Measurements from ENCODE around the gene SLC24A3.

SLC24A3 gene

DNA sequence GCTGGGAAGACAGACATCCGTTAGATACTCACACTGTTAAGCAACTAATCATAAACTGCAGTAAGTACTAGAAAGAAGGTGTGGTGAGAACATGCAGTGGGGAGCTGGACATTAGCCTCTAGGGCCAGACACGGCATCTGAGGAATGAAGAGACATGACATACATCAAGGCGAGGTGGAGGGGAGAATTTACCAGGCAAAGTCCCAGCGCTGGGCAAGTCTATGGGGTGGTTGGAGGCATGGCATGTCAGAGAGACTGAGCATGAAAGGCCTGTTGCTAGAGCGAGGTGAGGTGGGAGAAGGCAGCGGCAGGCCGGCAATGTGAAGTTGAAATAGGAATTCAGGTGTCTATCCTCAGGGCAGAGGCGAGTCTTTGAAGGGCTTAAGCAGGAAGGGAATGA lies 31.8 kb downstream of the SLC24A3 start:
- DNase-seq, result no peak

DNA sequence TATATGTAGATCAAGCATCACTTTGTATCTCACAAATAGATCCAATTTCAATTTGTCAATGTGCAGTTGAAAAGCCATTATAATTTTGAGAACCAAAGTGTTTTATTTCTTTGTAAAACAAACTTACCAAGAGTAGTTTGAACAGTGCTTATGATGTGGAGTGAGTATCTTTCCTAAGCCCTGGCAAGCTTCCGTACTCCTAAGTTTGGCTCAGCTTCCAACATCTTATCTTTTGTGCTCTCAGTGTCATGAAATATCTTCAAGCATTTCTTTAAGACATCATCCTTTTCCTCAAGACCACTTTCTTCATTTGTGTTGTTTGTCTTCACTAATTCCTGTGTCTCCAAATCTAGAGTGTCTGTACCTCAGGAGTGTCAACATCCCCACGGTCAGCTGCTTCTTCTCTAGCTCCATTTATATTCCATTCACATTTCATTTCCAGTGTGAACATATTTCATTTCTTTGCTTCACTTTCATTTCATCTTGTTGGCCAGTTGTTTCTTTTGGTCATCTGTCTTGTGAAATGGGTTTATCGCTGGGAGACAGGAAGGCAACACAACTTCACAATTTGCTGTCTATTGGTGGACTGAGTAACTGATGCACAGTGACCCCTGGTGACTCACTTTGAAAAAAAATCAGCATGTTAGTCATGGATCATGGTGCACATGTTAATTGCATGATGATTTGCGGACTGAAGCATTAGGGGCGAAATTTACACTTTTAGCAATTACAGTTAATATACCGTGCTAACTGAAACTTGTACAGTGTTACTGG lies 36.9 kb downstream of the SLC24A3 start:
- no peak for DNase-seq

DNA sequence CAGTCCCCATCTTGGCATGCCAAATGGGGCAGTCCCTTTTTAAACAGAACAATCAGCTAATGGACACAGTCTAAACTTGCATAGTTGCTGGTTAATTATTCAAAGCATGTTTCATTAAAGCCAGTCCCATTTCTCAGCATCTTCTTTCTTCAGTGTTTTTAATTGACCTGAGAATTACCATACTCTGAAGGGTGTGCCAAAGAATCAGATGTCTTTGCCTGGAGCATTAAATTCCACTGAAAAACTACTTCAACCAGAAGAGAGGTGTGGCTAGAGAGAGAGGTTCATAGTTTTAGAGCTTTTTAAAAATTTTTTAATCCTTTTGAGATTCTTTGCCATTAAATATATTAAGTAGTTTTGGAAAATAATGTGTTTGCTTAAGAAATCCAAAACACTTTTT lies 37.9 kb downstream of the SLC24A3 start:
- no peak for DNase-seq

DNA sequence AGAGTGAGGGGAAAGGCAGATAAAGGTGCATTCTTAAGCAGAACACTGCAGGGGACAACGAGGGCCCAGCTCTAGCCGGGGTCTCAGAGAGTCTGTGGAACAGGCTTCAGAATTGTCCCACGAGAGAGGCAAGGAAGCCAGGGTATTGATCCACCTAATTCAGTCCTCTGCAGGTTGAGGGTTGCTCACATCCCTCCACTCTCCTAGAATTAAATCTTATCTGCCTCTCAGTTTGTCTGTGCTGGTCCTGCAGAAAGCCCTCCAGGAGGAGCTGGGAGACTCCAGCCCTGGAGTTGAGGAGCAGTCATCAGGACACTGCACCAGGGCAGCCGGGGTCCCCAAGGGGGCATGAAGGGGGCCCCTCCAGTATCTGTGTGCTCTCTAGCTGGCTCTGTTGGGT lies 39.1 kb downstream of the SLC24A3 start:
- DNase-seq, result no peak

DNA sequence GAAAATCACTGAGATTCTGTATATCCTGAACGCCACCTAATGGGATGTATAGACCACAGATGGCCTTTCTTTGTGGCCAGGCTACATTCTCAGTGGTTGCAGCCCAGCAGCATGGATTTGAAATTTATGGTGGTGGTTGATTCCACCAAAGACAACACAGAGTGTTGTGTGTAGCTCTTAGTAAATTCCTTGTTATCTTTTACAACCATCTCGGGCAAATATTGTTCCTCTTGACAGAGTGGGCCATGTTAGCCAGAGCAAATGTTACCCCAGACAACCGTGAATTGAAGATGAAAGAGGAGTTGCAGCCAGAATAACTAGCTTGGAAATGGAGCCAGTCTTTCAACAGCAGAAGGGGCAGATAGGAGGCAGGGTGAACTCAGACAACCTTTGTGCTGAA lies 39.5 kb downstream of the SLC24A3 start:
- no peak for DNase-seq

DNA sequence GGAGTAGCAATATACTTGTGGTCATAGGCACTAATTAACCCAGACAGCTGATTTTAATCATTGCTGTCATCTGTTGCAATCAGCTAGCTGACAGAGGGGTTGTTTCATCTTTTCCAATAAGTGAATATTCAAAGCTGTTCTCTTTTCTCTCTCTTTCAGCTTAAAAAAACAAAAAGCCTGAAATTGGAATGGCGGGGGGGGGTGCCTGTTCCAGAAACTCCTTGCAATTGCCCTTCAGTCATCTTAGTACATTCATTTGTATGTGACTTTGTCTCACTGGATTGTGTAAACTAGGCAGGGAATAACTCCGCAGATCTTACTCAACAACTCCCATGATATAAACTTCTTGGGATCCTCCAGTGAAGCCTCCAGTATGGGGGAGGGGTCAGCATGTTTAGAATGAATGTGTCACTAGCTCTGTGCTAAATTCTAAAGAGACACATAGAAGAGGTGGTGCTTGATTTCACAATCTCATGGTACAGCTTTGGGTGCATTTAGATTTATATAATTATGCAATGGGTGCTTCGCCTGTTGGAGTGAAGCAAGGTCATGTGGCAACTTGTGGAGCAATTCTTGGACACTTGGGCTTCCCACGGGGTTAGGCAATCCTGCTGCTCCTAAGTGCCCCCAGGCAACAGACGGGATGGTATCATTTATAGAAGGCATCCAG lies 40.1 kb downstream of the SLC24A3 start:
- no peak for DNase-seq

DNA sequence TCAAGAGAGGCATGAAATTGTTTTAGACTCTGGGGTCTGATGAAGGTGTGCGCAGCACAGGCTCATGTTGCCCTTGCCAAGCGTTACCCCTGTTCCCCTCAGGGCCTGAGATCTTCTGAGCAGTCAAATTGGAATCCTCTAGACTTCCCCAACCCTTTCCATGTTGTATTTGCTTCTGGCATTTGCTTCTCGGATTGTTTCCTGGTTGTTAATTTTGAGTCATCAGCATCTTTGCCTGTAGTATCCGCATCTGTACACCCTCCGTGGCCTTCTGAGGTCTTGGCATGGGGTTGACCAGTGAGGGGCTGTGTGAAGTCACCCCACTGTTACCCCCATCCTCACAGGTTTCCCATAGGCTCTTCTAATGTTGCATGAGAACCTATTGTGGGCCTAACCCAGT lies 40.9 kb downstream of the SLC24A3 start:
- no peak for DNase-seq

DNA sequence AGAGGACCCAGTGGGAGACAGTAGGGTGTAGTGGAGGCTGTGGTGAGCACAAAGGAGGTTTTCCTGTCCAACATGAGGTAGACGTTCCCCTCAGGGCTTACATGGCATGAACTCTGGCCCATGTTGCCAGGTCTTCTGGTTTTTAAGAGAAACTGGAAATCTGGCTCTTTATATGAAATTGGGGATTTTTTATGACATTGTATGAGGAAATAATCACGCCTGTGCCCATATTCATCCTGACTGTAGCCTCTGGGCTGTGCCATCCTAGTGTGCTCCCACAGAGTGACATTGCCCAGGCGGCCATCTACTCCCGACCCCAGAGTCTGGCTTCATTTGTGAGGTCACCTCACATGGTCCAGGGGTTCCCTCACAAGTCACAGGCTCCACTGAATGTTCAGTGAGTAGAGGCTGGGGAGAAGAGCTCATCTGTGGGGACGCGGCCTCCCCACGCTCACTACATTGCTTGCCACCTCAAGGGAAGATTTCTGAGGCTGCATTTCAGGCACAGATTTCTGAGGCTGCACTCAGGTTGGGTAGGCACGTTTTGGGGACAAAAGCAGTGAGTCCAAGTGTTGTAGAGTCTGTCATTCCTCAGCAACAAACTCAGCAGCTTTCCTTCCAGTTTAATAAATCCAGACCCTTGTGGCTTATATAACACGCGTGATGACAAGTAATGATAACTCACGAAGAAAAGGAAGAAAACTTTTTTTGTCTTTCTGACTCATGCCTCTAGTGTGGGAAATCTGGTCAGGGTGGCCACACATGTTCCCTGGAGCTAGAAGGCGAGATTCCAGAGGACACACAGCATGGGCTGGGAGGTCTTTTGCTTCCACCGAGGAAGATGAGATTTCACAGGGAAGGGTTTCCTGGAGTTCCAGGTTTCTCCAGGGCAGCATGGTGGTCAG lies 41.7 kb downstream of the SLC24A3 start:
- DNase-seq, result no peak

DNA sequence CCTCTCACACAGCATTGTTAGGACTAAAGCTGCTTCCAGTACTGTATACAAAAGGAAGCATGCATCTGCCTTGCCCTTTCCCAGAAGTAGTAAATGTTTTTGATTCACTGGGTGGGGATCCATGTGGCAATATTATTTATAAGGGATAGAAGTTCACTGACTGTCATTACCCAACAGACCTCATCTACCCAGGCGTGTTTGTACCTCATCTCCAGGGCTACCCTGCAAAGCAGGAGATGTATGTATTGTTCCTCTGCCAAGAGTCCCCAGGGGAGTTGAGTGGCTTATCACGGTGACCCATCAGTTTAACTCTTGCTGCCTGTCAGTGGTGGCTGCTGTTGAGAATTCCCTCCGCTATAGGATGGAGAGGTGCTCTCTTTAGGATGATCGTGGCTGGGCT lies 42.5 kb downstream of the SLC24A3 start:
- no peak for DNase-seq

DNA sequence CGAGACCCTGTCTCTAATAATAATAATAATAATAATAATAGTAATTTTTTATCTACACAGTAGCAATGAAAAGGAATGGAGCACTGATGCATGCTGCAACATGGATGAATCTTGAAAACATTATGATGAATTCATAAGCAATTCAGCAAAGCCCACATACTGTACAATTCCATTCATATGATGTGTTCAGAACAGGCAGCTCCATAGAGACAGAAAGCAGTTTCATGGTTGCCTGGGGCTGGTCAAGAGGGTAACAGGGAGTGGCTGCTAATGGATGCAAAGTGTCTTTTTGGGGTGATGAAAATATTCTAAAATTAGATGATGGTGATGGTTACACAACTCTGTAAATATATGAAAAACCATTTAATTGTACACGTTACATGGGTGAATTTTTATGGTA lies 43.6 kb downstream of the SLC24A3 start:
- DNase-seq, result no peak

DNA sequence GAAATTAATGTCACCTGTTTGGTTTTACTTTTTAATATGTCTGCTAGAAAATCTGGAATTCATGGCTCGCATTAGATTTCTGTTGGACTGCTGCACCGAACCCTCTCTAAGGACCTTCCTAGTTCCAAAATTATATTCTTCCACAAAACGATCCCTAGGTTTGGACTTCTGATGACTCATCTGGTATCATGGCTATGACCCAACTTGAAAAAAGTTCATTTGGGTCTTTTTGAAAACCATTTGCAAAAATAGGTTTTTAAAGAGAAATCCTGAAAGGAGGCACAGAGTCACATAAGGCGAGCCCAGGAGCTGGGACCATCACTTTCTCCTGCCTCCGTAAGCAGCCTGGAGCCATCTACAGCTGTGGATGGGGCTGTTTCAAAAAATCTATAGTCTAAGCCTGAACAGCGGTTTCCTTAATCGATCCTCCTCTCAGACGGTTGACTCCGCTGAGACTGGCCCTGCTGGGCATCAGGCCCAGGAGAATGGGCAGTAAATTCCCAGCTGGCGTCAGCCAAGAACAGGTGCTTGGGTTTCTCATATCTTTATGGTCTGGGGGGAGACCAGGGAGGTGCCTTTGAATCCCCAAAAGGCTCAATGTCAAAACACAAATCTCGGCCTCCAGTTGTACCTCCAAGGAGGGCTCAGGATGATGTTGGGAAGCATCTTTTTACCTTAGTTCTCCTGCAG lies 44.6 kb downstream of the SLC24A3 start:
- no peak for DNase-seq

DNA sequence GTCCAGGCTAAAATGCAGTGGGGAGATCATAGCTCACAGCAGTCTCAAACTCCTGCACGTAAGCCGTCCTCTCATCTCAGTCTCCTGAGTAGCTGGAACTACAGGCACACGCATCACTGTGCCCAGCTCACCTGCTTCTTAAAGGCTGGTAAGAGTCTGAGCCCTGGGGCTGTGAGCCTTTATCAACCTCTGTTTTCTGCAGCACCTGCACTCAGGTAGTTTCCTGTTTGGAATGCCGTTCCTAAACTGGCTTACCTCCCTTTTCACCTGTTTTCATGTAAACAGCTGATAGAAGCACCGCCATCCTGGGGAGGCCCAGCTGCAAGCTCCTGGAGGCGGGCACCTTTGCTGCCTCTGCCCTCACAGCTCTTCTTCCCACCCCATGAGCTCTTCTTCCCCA lies 45.4 kb downstream of the SLC24A3 start:
- no peak for DNase-seq

DNA sequence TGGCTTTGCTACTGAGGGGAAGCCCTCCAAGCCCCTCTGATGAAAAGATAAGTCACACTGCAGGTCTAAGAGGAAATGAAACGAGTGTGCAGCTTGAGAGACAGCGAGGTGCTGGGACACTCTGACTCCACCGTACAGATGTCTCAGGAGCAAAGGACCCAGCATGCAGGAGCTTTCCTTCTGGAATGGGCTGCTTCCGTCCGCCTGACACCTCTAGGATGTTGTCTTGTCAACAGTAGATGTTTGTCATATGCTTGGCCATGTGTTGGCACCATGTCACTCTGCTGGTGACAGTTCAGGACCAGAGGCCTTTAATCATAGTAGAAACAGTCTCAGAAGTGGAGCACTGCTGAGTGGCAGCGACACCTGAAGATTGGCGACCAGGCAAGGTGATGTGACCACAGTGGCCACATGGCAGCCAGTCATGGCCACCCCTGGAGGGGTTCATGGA lies 46.7 kb downstream of the SLC24A3 start:
- DNase-seq, result no peak

DNA sequence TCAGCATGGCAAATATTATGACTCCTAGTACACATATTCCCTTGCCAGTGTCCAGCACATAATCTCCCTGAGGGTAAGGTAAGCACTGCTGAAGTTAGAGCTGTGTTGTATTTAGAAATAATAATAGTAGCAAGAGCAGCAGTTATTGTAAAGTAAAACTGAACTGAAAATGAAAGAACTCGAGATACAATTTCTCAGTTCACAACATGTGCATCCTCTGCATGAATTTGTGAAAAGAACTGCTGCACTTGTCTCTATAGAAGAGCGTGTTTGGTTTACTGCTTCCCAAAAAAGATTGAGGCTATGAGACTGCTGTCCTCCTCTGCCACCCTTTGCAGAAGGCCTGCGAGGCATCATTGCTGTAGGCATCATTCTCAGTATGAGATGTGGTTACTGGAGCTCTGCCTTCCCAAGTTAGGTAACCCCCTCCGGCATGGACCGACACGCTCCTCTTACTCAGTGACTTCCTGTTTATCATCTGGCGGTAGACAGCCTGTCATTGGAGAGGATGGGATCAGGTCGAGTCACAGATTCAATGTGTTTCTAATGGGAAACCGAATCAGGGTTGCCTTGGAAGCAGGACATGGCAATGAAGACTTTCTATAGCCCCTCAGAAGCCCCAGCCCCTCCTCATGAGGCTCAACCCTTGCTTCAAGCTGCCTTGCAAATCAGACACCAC lies 48.1 kb downstream of the SLC24A3 start:
- DNase-seq, result no peak

DNA sequence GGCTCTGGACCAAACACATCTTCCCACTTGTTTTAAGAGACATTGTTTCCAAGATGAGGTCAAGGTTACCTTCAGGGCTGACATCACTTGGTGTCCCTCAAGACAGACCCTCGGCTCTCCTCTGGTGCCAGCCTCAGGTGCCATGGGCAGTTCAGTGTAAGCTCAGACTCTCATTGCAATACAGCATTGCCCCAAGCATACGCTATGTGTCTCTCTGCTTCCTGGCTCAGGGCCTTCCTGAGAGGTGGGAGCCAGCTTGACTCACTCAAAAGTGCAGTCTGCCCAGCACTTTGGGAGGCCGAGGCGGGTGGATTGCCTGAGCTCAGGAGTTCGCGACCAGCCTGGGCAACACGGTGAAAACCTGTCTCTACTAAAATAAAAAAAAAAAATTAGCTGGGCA lies 51.7 kb downstream of the SLC24A3 start:
- DNase-seq, result no peak

DNA sequence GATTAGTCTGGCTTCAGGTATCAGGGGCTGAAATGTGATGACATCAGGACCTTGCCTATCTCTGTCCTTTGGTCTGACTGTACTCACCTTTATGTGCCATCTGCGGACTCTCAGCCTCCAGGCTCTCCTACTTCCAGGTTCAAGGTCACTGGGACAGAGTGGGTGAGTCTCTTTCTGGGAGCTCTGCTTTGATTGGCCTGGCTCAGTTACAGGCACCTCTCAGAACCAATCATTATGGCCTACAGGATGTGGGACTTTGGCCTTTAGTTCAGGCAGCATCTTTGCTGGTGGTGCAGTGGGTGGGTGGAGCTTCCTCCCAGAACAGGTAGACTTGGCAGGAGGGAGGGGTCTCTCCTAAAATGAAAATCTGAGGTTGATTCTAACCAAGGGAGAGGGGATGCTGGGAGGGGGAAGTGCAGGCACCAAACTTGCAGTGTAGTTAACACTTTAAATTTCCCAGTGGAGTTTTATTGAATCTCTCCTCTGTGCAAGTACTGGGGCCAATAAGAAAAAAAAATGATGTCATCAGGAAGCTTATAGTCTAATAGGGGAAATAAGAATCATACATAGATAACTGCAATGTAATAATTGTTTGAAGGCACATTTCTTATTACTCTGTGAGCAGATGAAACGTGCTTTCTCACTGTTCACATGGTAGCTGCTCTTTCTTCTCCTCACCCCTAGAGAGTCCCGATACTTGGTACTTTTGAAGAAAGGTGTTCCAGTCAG lies 53.4 kb downstream of the SLC24A3 start:
- no peak for DNase-seq

DNA sequence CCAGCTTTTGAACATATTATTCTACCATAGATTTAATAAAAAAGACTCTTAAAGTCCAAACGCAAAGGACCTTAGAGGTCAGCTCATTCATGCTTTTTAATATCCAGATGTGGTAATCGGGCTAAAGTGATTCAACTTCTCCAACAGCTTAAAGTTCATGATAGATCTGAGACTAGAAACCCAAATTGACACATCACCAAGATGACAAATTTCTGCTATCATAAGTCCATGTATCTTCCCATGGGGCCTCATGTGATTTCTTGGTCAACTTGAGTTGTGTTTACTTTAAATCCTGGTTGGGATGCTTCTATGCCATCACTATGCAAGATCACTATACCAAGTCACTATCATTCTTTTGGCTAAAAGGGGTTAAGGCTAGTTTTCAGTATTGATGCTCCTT lies 56.0 kb downstream of the SLC24A3 start:
- no peak for DNase-seq

DNA sequence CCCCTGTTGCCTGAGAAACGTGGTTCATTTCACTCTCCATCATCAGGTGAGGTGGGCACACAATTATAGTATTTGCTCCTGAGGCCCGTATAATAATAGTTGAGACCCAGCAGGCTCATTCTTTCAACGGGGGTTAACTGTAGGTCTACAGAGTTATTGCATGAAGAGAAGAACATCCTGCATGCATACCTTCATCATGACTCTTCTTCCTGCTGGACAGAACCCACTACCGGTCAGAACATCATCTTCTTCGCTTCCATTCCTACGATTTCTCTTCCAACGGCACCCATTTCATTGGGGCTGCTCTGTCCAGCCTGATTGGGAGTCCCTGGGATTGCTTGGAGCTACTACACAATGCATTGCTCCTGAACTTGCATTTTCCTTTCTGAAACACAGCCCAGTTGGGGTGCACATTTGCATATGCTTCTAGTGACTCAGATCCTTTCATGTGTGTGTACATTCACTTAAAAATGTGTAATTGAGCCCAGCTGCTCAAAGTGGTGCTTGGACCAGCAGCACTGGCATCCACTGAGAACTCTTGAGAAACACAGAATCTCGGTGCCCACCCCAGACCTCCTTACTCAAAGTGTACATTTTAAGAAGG lies 57.4 kb downstream of the SLC24A3 start:
- DNase-seq, result no peak

DNA sequence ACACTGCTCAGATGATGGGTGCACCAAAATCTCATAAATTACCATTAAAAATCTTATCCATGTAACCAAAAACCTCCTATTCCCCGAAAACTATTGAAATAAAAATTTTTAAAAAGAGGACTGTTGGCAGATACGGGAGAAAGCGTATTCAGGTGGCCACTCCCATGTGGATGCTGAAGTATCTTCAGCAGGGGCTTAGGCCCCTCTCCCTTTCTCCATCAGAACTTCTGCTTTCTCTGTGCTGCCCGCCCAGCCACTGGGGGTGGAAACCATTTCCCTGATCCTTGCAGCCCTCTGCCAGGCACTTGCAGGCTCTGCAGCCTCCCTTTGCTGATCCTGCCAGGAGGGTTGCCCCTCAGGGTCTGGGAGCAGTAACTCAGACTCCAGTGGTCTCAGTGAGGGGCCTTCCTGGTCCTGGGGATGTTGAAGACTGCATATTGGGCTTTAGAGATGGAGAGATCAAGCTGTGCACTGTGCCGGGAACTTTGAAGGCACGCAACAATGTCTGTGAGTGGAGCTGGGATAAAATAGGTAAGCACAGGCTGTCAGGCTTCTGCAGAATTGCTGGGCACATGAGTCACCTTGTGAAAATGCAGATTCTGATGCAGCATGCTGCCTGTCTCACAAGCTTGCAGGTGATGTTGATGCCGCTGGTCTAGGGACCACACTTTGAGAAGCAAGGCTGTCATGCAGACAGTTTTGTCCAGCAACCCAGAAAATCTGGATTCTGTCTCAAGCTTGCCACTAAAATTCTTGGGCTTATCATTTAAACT lies 59.6 kb downstream of the SLC24A3 start:
- DNase-seq, result no peak

DNA sequence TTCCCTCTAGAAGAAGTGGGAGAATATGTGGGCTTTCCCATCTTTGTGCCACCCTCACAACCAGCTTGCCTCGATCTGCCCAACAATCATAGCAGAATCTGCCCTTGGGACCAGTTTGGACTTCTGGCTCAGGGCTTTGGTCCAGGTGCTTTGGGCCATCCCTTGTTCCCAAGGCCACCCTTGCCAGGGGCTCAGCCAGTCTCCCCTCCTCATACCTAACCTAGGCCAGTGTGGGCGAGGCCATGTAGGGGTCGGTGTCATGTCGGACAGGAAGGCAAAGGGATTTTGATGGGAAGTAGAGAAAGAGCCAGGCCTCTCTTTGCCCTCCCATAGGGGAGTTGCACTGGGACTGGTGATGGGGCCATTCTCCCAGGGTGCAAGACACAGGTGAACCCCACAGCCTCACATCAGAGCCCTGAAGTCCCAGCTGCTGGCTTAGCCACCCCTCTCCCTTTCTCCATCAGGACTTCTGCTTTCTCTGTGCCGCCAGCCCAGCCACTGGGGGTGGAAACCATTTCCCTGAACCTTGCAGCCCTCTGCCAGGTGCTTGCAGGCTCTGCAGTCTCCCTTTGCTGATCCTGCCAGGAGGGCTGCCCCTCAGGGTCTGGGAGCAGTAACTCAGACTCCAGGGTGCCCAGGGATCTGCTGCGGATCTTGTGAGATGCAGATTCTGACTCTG lies 60.7 kb downstream of the SLC24A3 start:
- no peak for DNase-seq

All from activated effector memory CD4-positive, alpha-beta T cell treated with Interleukin-2 at 50 U/mL for 16 hours (primary cell).